GM19043 (cell line): ENCODE data around the gene UBALD2.

Source experiments
- ATAC-seq: cut with Tn5 transposase; IDR thresholded peaks from one replicate; pipeline ENCODE4 v1.9.1; 2021; ENCODE audit warnings: low read depth; ENCODE audit not compliant: unreplicated experiment

Gene UBALD2

GRCh38 chr17:76307966-76308338 is 42.8 kb downstream of the UBALD2 start, which contains the start of gene QRICH2:
QRICH2 (minus strand) TSS chr17:76308276; CDS start chr17:76307998, 278 bp downstream.
- ATAC-seq = no peak

GRCh38 chr17:76309461-76309860 is 44.3 kb downstream of the UBALD2 start:
- ATAC-seq = no peak

GRCh38 chr17:76312735-76313134 is 47.6 kb downstream of the UBALD2 start:
- no peak for ATAC-seq

- no peak for ATAC-seq
Measured at GRCh38 chr17:76314392-76315227, 49.5 kb downstream of the UBALD2 start.

GRCh38 chr17:76317535-76317934 is 52.4 kb downstream of the UBALD2 start:
- no peak for ATAC-seq

GRCh38 chr17:76318586-76318985 is 53.4 kb downstream of the UBALD2 start:
- no peak for ATAC-seq
